Eye (tissue), 1 donor: ENCODE measurements around the gene ATG4B.

Source experiments
- DNase-seq: peaks from one replicate; pipeline ENCODE4 v3.0.0-alpha.2; 2015

The ATG4B gene

GRCh38 chr2:241668354-241668753 lies 30.9 kb downstream of the ATG4B start:
- DNase-seq = no peak

- no peak for DNase-seq
Measured at GRCh38 chr2:241668839-241669238, 31.3 kb downstream of the ATG4B start.

GRCh38 chr2:241670333-241671110 lies 33.0 kb downstream of the ATG4B start:
- no peak for DNase-seq

- DNase-seq = no peak
Measured at GRCh38 chr2:241671457-241672240, 34.2 kb downstream of the ATG4B start.

GRCh38 chr2:241672243-241673188 lies 35.0 kb downstream of the ATG4B start:
- DNase-seq = no peak

- no peak for DNase-seq
Measured at GRCh38 chr2:241673189-241673663, 35.7 kb downstream of the ATG4B start.

GRCh38 chr2:241673797-241674725 lies 36.6 kb downstream of the ATG4B start:
- DNase-seq = no peak

GRCh38 chr2:241675885-241676284 lies 38.4 kb downstream of the ATG4B start:
- no peak for DNase-seq

- no peak for DNase-seq
Measured at GRCh38 chr2:241676665-241677064, 39.2 kb downstream of the ATG4B start.

GRCh38 chr2:241677392-241677791 lies 39.9 kb downstream of the ATG4B start:
- no peak for DNase-seq

GRCh38 chr2:241678307-241678706 lies 40.8 kb downstream of the ATG4B start:
- no peak for DNase-seq

GRCh38 chr2:241678784-241679540 lies 41.5 kb downstream of the ATG4B start:
- DNase-seq = no peak

- no peak for DNase-seq
Measured at GRCh38 chr2:241680044-241680443, 42.6 kb downstream of the ATG4B start.

- DNase-seq = no peak
Measured at GRCh38 chr2:241680827-241681599, 43.5 kb downstream of the ATG4B start.

- DNase-seq = no peak
Measured at GRCh38 chr2:241686324-241686649, 48.8 kb downstream of the ATG4B start.

- peak; percentile 98 for DNase-seq
Measured at GRCh38 chr2:241686650-241687425, 49.3 kb downstream of the ATG4B start, which contains the start of gene DTYMK. Gene DTYMK, minus strand, starts transcription at chr2:241686815. Its CDS starts 32 bp downstream, at chr2:241686783.

GRCh38 chr2:241689306-241689705 lies 51.8 kb downstream of the ATG4B start:
- no peak for DNase-seq

GRCh38 chr2:241690202-241690717 lies 52.8 kb downstream of the ATG4B start:
- DNase-seq = no peak

- DNase-seq = no peak
Measured at GRCh38 chr2:241692448-241692847, 55.0 kb downstream of the ATG4B start.
